Measurements from ENCODE around the gene DHX16. TPM values are rescaled to one million over a fixed set of nuclear protein-coding genes. Genes with fewer than 3 reads are reported as not detected.
A peak's percentile ranks its signal among the peaks of the same experiment; 100 is the strongest.

DHX16 gene
- total RNA-seq, 4 donors from 2014 or later: 3.2 to 31.8 (median 16.3) TPM

DNA sequence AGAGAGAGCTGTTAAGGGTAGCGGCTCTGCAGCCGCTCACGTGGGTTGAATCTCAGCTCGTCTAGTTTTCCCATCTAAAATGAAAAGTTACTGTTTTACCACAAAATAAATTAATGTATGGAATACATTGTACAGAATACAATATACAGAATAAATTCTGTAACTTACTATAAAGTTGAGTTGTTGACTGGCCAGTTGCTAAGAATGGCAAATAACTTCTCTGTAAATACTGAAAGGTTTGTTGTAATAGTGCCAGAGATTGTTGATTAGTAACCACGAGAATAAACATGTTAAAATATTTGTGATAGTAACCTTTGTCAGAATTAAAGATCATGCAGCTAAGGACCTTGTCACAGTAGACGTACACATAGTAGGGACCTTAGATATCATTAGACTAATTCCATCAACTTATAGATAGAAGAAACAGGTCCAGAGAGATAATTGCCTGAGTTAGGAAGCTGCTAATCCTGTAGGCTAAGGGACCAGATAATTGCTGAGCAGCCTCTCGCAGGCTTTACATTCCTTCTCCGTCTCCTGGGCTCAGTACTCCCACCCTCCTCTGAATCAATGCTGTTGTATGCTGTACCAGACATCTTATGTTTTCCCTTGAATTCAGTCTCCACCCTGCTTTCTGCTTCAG, 18.5 kb upstream of the DHX16 start:
- intact Hi-C loops (cut with DNase I; ENCODE audit: low total_unique reads): no loop called here

DNA sequence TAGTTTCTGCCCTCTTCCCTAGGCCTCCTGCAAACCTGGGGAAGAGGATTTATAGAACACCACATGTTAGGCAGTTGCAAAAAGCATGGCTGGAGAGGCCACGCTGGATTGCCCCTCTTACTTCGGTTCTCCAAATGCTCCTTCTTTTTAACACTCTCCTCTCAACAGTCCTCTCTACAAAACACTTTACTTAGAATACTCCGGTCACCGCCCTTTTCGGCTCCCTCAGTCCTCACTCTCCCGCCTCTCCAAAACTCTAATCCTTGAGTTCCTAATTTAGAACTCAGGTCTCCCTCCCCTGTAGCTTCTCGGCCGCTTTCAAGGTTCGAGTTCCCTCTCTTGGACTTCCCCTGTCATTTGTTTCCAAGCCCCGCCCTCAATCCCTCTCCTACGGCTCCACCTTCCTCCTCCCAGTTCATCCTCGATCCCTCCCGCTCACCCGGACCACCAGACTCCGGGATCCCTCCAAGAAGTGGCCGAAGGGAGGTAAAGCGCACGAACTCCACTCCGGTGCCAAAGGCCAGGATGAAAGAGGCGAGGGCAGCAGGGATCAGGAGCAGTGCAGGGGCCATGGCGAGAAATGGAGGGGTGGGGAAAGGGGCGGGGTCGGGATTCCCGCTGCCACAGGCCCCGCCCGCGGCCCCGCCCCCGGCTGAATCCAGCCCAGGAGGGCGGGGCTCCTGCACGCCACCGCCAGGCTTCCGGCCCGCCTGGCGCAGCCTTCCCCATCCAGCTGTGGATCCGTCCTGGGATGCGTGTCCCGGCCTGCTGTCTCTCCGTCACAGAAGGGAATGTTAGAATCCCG, 17.8 kb upstream of the DHX16 start, which contains the start of gene NRM:
TSS of gene NRM (minus strand) at position 582 of the 805 bp plus-strand sequence. CDS start at position 572, 10 bp downstream.
- H3K27ac ChIP-seq: peak within 1 kb of the TSS; percentile 98 to 99
- no peaks in the 10 kb centered on the region for H3K27me3 ChIP-seq
- H3K36me3 ChIP-seq: no peaks in the 10 kb centered on the region
- H3K9me3 ChIP-seq: no peaks in the 10 kb centered on the region
- TF ChIP-seq, protein P1, sequence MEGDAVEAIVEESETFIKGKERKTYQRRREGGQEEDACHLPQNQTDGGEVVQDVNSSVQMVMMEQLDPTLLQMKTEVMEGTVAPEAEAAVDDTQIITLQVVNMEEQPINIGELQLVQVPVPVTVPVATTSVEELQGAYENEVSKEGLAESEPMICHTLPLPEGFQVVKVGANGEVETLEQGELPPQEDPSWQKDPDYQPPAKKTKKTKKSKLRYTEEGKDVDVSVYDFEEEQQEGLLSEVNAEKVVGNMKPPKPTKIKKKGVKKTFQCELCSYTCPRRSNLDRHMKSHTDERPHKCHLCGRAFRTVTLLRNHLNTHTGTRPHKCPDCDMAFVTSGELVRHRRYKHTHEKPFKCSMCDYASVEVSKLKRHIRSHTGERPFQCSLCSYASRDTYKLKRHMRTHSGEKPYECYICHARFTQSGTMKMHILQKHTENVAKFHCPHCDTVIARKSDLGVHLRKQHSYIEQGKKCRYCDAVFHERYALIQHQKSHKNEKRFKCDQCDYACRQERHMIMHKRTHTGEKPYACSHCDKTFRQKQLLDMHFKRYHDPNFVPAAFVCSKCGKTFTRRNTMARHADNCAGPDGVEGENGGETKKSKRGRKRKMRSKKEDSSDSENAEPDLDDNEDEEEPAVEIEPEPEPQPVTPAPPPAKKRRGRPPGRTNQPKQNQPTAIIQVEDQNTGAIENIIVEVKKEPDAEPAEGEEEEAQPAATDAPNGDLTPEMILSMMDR (IDR thresholded peaks at IDR 0.05): no peak
- TF ChIP-seq POLR2A (IDR thresholded peaks at IDR 0.05): peak in 1 of 2 donors; percentile 37
- peak; percentile 89 to 92 for DNase-seq
- peaks cover 8 to 10% of the 10 kb centered on the region in 2 donors for H3K4me1 ChIP-seq
- intact Hi-C loops (cut with DNase I; ENCODE audit: low total_unique reads): no loop called here
- peak within 1 kb of the TSS; percentile 60 to 78 for H3K4me3 ChIP-seq

More for the DNA sequence above, 18.5 kb upstream of the DHX16 start:
- H3K36me3 ChIP-seq: no peaks in the 10 kb centered on the region
- peak overlapping the region; percentile 98 to 99 for H3K27ac ChIP-seq
- peak overlapping the region; percentile 60 to 78 for H3K4me3 ChIP-seq
- no peak for TF ChIP-seq POLR2A (IDR thresholded peaks at IDR 0.05)
- TF ChIP-seq, protein P1 (IDR thresholded peaks at IDR 0.05): no peak
- no peak for DNase-seq
- H3K4me1 ChIP-seq: peaks cover 8 to 10% of the 10 kb centered on the region in 2 donors
- H3K27me3 ChIP-seq: no peaks in the 10 kb centered on the region
- H3K9me3 ChIP-seq: no peaks in the 10 kb centered on the region

- no peaks in the 10 kb centered on the region for H3K9me3 ChIP-seq
- intact Hi-C loops (cut with DNase I; ENCODE audit: low total_unique reads): no loop called here
- H3K27ac ChIP-seq: peak overlapping the region; percentile 98 to 99
- no peaks in the 10 kb centered on the region for H3K27me3 ChIP-seq
- TF ChIP-seq, protein P1 (IDR thresholded peaks at IDR 0.05): no peak
- peak overlapping the region; percentile 60 to 78 for H3K4me3 ChIP-seq
- peaks cover 8 to 10% of the 10 kb centered on the region in 2 donors for H3K4me1 ChIP-seq
- DNase-seq: no peak
- no peaks in the 10 kb centered on the region for H3K36me3 ChIP-seq
Measured at GRCh38 chr6:30689985-30690384, 17.2 kb upstream of the DHX16 start.

GRCh38 chr6:30689022-30689865, 16.4 kb upstream of the DHX16 start:
- H3K4me1 ChIP-seq: peaks cover 8 to 10% of the 10 kb centered on the region in 2 donors
- no peak overlapping the region for H3K4me3 ChIP-seq
- no peak for DNase-seq
- no peaks in the 10 kb centered on the region for H3K27me3 ChIP-seq
- H3K9me3 ChIP-seq: no peaks in the 10 kb centered on the region
- H3K27ac ChIP-seq: peak overlapping the region; percentile 98 to 99
- no peaks in the 10 kb centered on the region for H3K36me3 ChIP-seq
- intact Hi-C loops (cut with DNase I; ENCODE audit: low total_unique reads): no loop called here
- TF ChIP-seq POLR2A (IDR thresholded peaks at IDR 0.05): no peak
- TF ChIP-seq, protein P1 (IDR thresholded peaks at IDR 0.05): no peak

Data from uterus (tissue), 4 donors.